Mucosa of gallbladder (tissue), 1 donor: Measurements from ENCODE around the gene FARP2. TPM values are rescaled to one million over a fixed set of nuclear protein-coding genes. Genes with fewer than 3 reads are reported as not detected.
A peak's percentile ranks its signal among the peaks of the same experiment; 100 is the strongest.

Experiments used
- DNase-seq: peaks from one replicate; pipeline ENCODE4 v3.0.0-alpha.2; 2020; ENCODE audit warnings: low spot score
- total RNA-seq: library from RNA; stranded (reverse); gene quantifications from one replicate; pipeline ENCODE4 v1.2.1, GENCODE V29; 2021
- donor health status: DM: no; HTN: no; CAD: no.

Gene FARP2
- total RNA-seq, 1 donor from 2014 or later, result 68.8 TPM

DNA sequence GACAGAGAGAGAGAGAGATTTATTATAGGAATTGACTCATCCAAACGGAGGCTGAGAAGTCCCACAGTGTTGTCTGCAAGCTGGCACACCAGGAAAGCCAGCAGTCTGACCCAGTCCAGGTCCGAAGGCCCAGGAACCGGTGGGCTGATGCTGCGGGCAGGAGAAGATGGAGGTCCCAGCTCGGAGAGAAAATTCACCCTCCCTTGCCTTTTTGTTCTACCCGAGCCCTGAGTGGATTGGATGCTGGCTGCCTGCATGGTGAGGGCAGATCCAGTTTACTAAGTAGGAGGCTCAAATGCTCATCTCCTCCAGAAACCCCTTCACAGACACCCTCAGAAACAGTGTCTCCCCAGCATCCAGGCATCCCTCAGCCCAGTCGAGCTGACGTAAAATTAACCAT, 174.5 kb downstream of the FARP2 start:
- no peak for DNase-seq

DNA sequence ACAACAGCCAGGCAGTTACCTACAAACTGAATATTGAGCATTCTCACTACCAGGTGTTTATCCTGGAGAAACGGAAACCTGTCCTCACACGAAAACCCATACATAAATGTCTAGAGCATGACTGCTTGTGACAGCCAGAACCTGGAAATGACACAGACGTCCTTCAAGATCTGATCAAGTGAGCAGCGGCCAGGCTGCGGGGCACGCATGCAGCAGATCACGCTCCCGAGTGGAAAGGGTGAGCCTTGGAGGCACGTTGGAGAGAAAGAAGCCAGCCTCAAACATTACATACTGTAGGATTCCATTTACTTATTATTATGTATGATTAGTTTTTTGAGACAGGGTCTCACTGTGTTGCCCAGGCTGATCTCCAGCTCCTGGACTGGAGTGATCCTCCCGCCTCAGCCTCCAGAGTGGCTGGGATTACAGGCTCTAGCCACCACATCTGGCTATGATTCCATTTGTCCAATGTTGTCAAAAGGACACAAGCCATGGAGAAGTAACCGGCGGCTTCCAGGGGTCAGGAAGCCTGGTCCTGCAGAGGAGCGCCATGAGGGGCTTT, 175.2 kb downstream of the FARP2 start:
- DNase-seq, result no peak

DNA sequence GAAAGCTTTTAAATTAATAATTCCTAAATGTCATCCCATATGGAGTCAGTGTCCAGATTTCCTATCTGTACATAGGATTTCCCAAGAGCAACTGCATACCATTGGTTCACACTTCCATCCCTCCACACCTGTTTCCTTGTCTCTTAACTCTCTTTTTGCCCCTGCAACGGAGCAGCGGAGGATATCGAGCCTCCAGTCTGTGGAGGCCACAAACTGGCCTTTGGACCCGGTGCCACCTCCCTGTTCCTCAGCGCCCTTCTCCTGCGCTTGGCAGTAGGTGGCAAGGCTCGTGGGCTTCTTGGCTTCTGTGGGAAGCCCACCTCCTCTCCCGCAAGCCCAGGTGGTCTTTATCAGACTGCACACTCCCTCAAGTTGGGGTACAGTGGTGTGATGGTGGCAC, 176.1 kb downstream of the FARP2 start:
- DNase-seq, result no peak

DNA sequence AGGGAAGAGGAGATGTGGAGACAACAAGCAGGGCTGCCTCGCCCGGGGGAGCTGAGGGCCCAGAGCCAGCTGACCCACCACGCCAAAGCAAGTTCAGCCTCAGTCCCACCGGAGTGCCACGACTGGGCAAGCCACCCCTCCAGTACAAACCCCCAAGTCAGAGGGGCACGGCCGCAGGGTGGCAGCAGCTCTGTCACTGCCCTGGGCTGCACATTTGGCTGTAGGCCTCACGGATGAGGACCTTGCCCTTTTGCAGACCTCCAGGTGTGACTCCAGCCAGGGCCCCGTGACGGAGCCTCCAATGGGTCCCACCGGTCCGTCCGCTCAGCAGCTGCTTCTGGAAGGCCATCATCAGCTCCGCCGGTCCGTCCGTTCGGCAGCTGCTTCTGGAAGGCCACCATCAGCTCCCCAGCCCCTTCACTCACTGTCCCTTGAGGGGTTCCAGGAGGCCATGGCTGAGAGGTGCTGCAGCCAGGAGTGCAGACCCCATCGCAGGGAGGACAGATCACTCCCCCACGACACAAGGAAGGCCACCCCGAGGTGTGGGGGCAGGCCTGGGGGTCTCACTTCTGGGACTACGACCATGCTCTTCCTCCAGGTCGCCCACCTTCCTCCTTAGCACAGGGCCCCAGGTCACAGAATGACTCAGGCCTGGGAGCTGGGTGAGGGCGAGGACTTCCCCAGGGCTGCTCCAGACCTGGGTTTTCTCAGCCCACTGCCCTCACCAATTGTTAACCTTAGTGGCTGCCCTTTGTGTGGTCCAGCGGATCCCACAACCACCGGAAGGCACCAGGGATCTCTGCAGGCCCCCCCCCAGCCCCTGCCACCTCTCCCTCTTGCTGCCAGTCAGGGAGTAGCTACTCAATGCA, 176.9 kb downstream of the FARP2 start:
- DNase-seq, result no peak

DNA sequence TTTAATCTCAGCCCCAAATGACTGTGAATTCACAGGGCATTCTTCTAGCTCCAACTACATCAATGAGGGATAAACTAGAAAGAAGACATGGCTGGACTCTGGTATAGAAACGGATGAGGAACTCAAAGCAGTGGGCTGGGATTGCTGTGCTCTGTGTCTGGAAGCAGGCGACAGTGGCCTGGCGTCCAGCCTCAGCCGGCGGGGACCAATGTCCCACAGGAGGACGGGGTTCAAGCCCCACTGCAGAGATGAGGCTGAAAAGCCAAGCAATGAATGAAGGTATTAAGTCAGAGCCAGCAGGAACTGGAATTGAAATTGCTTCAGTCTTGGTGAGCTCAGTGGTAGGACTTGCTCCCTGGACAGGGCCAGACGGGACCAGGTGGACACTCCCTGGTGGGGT, 178.2 kb downstream of the FARP2 start:
- no peak for DNase-seq

DNA sequence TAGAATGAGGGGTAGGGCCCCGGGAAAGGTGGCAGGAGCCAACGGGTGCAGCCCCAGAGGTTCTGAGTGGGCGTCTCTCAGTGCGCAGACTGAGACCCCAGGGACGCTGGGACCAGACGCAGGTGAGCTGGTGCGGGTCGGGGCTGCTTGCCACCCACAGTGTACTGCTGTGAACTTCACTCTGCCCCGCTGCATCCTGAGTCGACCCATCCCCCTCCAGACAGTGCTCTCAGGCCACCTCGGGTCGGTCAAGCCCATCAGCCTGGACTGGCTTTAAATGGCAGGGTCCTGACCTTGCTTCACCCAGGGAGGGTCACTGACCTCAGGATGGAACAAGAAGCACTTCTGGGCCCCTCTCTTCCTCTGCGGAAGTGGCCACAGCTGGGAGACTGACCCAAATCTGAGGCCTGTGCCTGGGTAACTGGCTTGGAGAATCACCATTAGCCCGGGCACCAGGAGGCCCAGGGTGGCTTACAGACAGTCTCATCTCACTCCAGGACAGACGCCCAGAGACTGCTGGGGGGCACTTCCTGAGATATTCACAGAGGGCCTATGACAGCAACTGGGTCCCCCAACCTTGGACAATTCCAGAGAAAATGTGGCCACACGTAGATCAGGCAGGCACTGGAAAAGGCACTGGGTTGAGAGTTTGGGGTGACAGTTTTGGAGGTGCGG, 178.8 kb downstream of the FARP2 start:
- no peak for DNase-seq

DNA sequence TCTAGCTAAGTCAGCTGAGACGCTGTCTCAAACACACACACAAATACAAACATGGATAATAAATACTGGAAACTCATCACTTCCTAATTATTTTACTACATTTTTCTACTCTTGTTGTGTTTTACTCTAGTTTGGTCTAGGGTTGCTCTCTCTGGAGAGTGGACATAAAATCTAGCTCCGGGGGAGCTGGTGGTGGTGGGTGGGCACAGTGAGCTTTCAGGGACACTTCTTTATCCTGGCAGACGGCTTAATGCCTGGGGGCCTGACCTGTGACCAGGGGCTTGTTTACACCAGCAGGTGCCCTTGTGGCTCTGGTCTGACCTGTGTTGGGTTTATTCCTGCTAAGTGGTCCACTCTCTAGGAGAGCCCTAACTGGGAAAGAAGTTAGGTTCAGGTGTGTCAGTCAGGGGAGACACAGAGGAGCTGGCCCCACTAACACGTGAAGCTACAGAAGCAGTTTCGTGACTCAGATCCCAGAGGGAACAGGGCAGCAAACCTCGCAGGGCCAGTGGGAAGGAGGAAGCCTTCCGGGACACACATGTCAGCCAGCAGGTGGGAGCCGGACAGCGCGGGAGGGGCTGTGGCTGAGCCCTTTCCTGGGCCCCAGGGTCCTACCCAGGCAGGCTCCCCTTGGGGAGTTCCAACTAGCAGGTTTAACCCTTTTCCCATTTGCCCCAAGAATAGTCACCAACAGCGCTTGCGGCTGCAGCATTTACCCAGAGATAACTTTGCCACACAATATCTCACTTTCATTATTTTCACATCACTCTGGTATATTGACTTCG, 180.0 kb downstream of the FARP2 start:
- DNase-seq, result no peak

DNA sequence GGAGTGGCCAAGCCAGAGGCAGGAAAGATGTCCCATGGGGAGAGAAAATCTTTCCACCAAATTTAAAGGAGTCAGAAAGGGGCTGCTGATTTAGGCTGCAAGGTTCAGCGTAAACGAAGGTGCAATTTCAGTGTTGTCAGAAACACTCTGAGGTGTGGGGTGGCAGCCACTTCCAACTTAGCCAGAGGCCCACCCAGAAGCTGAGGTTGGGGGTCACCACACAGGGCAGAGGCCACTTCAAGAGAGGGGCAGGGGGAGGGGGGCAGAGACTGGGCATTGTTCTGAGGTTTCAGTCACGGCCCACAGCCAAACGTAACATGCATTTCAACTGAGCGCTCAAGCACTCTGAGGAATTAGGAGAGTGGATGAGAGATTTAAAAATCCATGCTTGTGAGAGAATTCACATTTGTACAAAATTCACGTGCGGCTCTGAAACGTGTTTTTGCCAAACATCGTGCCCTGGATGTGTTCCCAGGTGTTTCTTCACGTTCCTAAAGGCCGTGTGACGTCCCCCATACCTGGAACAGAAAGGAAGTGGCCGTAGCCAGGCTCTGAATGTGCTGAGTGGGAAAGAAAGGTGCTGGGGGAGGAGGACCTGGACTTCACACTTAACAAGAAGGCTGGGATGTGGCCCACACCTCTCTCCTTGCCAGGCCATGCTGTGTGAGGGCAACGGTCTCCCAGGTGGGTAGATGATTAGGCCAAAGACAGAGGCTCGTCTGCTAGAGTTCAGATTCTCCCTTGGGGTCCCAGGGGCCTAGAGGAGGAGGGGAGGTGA, 182.9 kb downstream of the FARP2 start:
- DNase-seq, result no peak

DNA sequence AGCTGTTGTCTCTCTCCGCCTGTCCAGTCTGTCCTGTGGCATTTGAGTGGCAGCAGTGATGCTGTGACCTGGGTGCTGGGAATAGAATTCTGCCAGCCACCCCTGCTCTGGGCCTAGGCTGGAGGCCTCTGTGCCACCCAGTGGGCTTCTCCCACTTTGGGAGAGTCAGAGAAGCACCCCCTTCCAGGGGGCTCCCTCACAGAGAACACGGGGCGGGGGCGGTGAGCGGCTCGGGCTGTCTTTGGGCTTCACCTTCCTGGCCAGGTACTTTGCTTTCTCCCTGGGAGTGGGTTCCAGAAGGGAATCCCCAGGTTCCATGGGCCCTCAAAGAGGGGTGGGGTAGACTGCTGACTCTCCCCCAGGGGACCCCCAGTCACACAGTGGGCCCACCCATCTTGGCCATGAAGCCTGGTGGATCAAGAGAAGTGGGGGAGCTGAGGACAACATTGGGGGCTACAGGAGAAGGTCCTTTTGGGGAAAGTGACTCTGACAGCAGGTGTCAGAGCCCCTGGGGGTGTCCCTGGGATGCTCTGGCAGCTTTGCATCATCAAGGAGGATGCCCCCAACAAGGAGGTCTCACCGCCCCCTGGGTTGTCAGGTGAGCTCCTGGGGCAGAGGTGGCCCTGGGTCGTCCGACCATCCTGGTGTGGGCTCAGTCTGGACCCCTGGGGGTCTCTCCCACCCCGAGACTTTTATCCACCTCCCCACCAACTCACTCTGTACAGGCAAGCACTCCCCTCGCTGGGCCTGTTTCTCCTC, 183.7 kb downstream of the FARP2 start:
- no peak for DNase-seq

DNA sequence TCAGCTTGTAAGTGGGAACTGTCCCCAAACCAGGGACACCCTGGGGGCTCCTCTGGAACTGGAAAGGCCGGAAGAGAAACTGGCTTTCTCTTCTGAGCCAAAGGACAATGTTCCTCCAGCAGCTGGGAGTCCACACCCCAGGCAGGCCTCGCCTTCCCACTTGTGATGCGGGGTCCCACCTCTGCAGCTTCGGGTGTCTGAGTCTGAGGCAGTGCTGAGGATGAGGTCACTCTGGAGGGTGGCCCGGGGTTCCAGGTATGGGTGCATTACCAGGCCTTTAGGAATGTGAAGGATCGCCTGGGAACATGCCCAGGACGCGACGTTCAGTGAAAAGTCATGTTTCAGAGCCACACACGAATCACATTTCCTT, 184.3 kb downstream of the FARP2 start:
- no peak for DNase-seq

DNA sequence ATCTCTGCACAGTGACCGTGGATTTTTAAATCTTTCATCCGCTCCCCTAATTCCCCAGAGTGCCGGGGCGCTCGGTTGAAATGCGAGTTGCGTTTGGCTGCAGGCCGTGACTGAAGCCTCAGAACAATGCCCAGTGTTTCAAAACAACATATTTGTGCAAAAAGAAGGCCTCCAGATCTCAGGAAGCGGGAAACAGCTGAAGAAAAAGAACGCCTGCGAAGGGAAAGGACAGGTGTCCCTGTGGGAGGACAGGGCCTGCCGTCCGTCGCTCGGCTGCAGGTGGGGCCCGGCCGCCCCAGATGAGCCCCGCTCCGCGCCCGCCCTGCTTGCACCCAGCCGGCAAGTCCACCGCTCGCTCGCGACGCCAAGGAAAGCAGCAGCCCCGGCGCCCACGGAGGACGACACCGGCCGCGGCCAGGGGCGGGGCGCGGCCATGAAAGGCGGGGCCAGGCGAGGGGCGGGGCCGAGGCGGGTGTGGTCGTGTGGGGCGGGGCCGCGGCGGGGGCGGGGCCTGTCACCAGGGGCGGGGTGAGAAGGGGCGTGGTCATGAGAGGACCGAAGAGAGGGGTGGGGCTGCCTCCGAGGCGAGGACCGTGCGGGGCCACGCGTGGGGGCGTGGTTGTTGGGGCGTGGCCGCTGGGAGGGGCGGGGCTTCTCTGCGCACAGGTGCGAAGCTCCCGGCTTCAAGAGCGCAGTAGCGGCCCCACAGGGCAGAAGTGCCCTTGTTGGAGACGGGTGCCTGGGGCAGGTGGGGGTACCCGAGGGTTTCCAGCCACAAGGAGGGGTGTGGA, 184.9 kb downstream of the FARP2 start:
- peak; percentile 66 for DNase-seq

DNA sequence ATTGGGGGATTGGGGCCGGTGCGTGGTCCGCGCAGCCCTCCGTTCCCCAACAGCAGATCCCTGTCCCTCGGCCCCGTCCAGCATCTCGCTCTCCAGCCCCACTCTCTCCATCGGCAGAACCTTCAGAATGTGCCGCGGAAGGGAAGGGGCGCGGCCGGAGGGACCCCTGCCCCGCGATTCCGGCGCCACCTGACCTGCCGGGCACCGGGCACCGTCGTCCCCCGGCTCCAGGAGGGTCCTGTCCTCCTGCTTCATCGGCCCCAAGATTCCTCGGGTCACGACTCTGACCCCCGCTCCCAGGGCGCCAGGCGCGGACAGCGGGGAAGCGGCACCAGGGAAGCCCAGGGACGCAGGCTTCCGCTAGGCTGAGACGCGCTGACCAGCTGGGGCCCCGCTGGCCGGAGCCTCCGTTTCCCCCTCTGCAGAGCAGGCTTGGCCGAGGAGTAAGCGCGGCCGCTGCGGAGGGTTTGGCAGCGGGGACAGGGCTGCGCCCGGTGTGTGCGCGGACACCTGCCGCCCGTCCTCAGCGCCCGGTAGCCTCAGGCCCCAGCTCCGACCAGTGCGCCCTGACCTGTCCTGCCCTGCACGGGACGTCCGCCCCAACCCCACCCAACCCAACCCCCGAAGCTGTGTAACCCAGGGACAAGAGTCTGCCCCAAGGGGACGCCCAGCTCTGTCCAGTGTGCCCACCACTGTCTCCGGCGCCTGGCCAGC, 185.6 kb downstream of the FARP2 start:
- DNase-seq, result no peak

DNA sequence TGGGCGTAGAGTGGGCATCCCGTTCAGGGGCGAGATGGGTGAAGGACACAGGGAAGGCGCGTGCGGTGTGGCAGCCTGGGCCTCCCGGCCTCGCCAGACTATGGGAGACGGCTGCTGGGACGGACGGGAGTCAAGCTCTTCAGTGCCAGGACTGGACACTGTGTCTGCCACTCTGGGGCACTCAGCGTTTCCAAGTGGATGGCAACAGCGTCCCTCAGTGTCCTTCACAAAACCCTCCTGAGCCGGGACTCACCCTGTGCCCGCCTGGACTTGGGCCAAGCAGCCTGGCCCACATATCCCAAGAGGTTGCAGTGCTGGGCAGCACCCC, 186.2 kb downstream of the FARP2 start:
- no peak for DNase-seq

Other genes starting within 250 kb of the FARP2 start
- 16.9 TPM for gene PASK, start 206.8 kb upstream of the FARP2 start, total RNA-seq
- gene PPP1R7, start 205.8 kb upstream of the FARP2 start, total RNA-seq, result 58.6 TPM
- gene ANO7, start 167.6 kb upstream of the FARP2 start, total RNA-seq, result 2.7 TPM
- gene HDLBP, start 40.6 kb upstream of the FARP2 start, total RNA-seq, result 464 TPM
- 234 TPM for gene SEPTIN2, start 40.4 kb upstream of the FARP2 start, total RNA-seq
- gene STK25, start 152.3 kb downstream of the FARP2 start, total RNA-seq, result 158 TPM
- 76.8 TPM for gene BOK, start 202.5 kb downstream of the FARP2 start, total RNA-seq